IPS-18a (cell line): ENCODE results near the gene MYRIP.
"Not testable (repeated sequence)": the region's sequence is repeated elsewhere in the genome, so short reads cannot be mapped to it uniquely, and the experiment has no call there.

Experiments used
- H3K27ac ChIP-seq: one replicate; pipeline ENCODE4 v1.5.1; 2013; ENCODE audit warnings: low read length
- H3K27me3 ChIP-seq: one replicate; pipeline ENCODE4 v1.6.1; 2013; ENCODE audit warnings: mild to moderate bottlenecking, low read length; ENCODE audit not compliant: control insufficient read depth, insufficient read depth
- H3K36me3 ChIP-seq: one replicate; pipeline ENCODE4 v1.6.1; 2013; ENCODE audit warnings: low read depth, low read length; ENCODE audit not compliant: control insufficient read depth
- H3K4me1 ChIP-seq: one replicate; pipeline ENCODE4 v1.6.1; 2013; ENCODE audit warnings: low read depth, low read length; ENCODE audit not compliant: control insufficient read depth
- H3K4me3 ChIP-seq: one replicate; pipeline ENCODE4 v1.5.1; 2013; ENCODE audit warnings: low read length
- H3K9ac ChIP-seq: one replicate; pipeline ENCODE4 v1.6.1; 2013; ENCODE audit warnings: mild to moderate bottlenecking, low read length, moderate library complexity
- H3K9me3 ChIP-seq: one replicate; pipeline ENCODE4 v1.6.1; 2013; ENCODE audit warnings: low read depth, low read length; ENCODE audit not compliant: control insufficient read depth

Gene MYRIP

GRCh38 chr3:40278791-40279190 lies 469.4 kb downstream of the MYRIP start:
- Histone ChIP-seq H3K27me3 (no peaks in the 10 kb centered on the region), H3K4me3 (no peak overlapping the region), H3K4me1 (no peaks in the 10 kb centered on the region), H3K36me3 (no peaks in the 10 kb centered on the region), H3K9ac (no peak overlapping the region), H3K27ac (no peak overlapping the region), H3K9me3 (no peaks in the 10 kb centered on the region)

GRCh38 chr3:40281995-40282394 lies 472.6 kb downstream of the MYRIP start:
- H3K4me1 ChIP-seq, result no peaks in the 10 kb centered on the region
- H3K27ac ChIP-seq, result no peak overlapping the region
- no peaks in the 10 kb centered on the region for H3K36me3 ChIP-seq
- H3K9ac ChIP-seq, result no peak overlapping the region
- H3K9me3 ChIP-seq, result no peaks in the 10 kb centered on the region
- no peak overlapping the region for H3K4me3 ChIP-seq
- no peaks in the 10 kb centered on the region for H3K27me3 ChIP-seq

- H3K4me3 ChIP-seq, H3K9ac ChIP-seq, H3K4me1 ChIP-seq, H3K9me3 ChIP-seq, H3K36me3 ChIP-seq, H3K27me3 ChIP-seq, H3K27ac ChIP-seq: not testable (repeated sequence)
Observed at GRCh38 chr3:40283057-40283456, 473.6 kb downstream of the MYRIP start.

- peaks cover 11% of the 10 kb centered on the region for H3K4me1 ChIP-seq
Observed at GRCh38 chr3:40287248-40287647, 477.8 kb downstream of the MYRIP start.

GRCh38 chr3:40290396-40290795 lies 481.0 kb downstream of the MYRIP start:
- Histone ChIP-seq H3K27ac (no peak overlapping the region), H3K4me1 (peaks cover 23% of the 10 kb centered on the region), H3K9ac (no peak overlapping the region), H3K9me3 (no peaks in the 10 kb centered on the region), H3K4me3 (no peak overlapping the region), H3K27me3 (no peaks in the 10 kb centered on the region), H3K36me3 (no peaks in the 10 kb centered on the region)

More at GRCh38 chr3:40287248-40287647, 477.8 kb downstream of the MYRIP start:
- no peak overlapping the region for H3K9ac ChIP-seq
- no peak overlapping the region for H3K27ac ChIP-seq
- no peaks in the 10 kb centered on the region for H3K9me3 ChIP-seq
- no peak overlapping the region for H3K4me3 ChIP-seq
- H3K27me3 ChIP-seq, result no peaks in the 10 kb centered on the region
- H3K36me3 ChIP-seq, result no peaks in the 10 kb centered on the region

- no peak overlapping the region for H3K9ac ChIP-seq
- H3K9me3 ChIP-seq, result no peaks in the 10 kb centered on the region
- no peak overlapping the region for H3K27ac ChIP-seq
- no peak overlapping the region for H3K4me3 ChIP-seq
- H3K27me3 ChIP-seq, result no peaks in the 10 kb centered on the region
- peaks cover 23% of the 10 kb centered on the region for H3K4me1 ChIP-seq
- no peaks in the 10 kb centered on the region for H3K36me3 ChIP-seq
Observed at GRCh38 chr3:40291471-40291870, 482.1 kb downstream of the MYRIP start.

GRCh38 chr3:40292637-40293349 lies 483.4 kb downstream of the MYRIP start:
- H3K27ac ChIP-seq, result no peak overlapping the region
- peaks cover 23% of the 10 kb centered on the region for H3K4me1 ChIP-seq
- H3K36me3 ChIP-seq, result no peaks in the 10 kb centered on the region
- no peaks in the 10 kb centered on the region for H3K9me3 ChIP-seq
- H3K4me3 ChIP-seq, result no peak overlapping the region
- no peaks in the 10 kb centered on the region for H3K27me3 ChIP-seq
- no peak overlapping the region for H3K9ac ChIP-seq

GRCh38 chr3:40294434-40294833 lies 485.0 kb downstream of the MYRIP start:
- H3K9ac ChIP-seq, result no peak overlapping the region
- H3K9me3 ChIP-seq, result no peaks in the 10 kb centered on the region
- no peaks in the 10 kb centered on the region for H3K36me3 ChIP-seq
- H3K27me3 ChIP-seq, result no peaks in the 10 kb centered on the region
- H3K4me1 ChIP-seq, result peaks cover 23% of the 10 kb centered on the region
- H3K4me3 ChIP-seq, result no peak overlapping the region
- H3K27ac ChIP-seq, result no peak overlapping the region

GRCh38 chr3:40298075-40298474 lies 488.7 kb downstream of the MYRIP start:
- Histone ChIP-seq H3K36me3 (no peaks in the 10 kb centered on the region), H3K4me1 (peaks cover 6% of the 10 kb centered on the region), H3K9me3 (no peaks in the 10 kb centered on the region), H3K27me3 (no peaks in the 10 kb centered on the region), H3K4me3 (no peak overlapping the region), H3K27ac (no peak overlapping the region), H3K9ac (no peak overlapping the region)

- no peak overlapping the region for H3K4me3 ChIP-seq
- H3K36me3 ChIP-seq, result no peaks in the 10 kb centered on the region
- no peaks in the 10 kb centered on the region for H3K27me3 ChIP-seq
- H3K9me3 ChIP-seq, result no peaks in the 10 kb centered on the region
- no peaks in the 10 kb centered on the region for H3K4me1 ChIP-seq
- H3K27ac ChIP-seq, result no peak overlapping the region
- H3K9ac ChIP-seq, result no peak overlapping the region
Observed at GRCh38 chr3:40299130-40299720, 489.8 kb downstream of the MYRIP start.

- Histone ChIP-seq H3K4me3 (no peak overlapping the region), H3K4me1 (no peaks in the 10 kb centered on the region), H3K9me3 (no peaks in the 10 kb centered on the region), H3K27ac (no peak overlapping the region), H3K36me3 (no peaks in the 10 kb centered on the region), H3K9ac (no peak overlapping the region), H3K27me3 (no peaks in the 10 kb centered on the region)
Observed at GRCh38 chr3:40299721-40300335, 490.4 kb downstream of the MYRIP start.

GRCh38 chr3:40302784-40303183 lies 493.4 kb downstream of the MYRIP start:
- Histone ChIP-seq H3K27ac (no peak overlapping the region), H3K4me3 (no peak overlapping the region), H3K27me3 (no peaks in the 10 kb centered on the region), H3K9ac (no peak overlapping the region), H3K4me1 (no peaks in the 10 kb centered on the region), H3K9me3 (no peaks in the 10 kb centered on the region), H3K36me3 (no peaks in the 10 kb centered on the region)
